ENCODE results near the gene DAO.

- TF ChIP-seq CTCF (IDR thresholded peaks at IDR 0.05; ENCODE audit: insufficient read depth, low read length) = no peak
- no peak for TF ChIP-seq REST (IDR thresholded peaks at IDR 0.05; ENCODE audit: insufficient replicate concordance, low read depth)
- TF ChIP-seq POLR2AphosphoS5 (IDR thresholded peaks at IDR 0.05; ENCODE audit: low read depth) = no peak
- TF ChIP-seq GABPA (IDR thresholded peaks at IDR 0.05; ENCODE audit: low read depth) = no peak
These were observed 54.1 kb downstream of the DAO start for GRCh38 chr12:108933949-108934348.

All from HL-60 (cell line).